PFSK-1 (cell line): ENCODE measurements around the gene ELK3.

Experiments used
- FOXP2 ChIP-seq: optimal IDR thresholded peaks from 2 replicates; pipeline ENCODE3; 2011; ENCODE audit warnings: borderline replicate concordance, control low read depth, inconsistent platforms; ENCODE audit not compliant: insufficient read depth; ENCODE audit errors: extremely low read length, extremely low read depth
- POLR2AphosphoS5 ChIP-seq: IDR thresholded peaks from 2 replicates; pipeline ENCODE4 v1.6.1; 2012; ENCODE audit warnings: low read depth, mild to moderate bottlenecking, control low read depth, low read length, moderate library complexity
- SIN3A ChIP-seq: IDR thresholded peaks from 2 replicates; pipeline ENCODE4 v1.6.1; 2012; ENCODE audit warnings: mild to moderate bottlenecking, low read length, moderate library complexity, borderline replicate concordance; ENCODE audit not compliant: insufficient read depth
- TAF1 ChIP-seq: IDR thresholded peaks from 2 replicates; pipeline ENCODE4 v1.6.1; 2012; ENCODE audit warnings: low read length, control low read depth, borderline replicate concordance; ENCODE audit not compliant: insufficient read depth
- TF ChIP-seq, protein P1 (sequence below), 2 experiments: IDR thresholded peaks; 2 replicates each; pipeline versions ENCODE4 v1.6.1 to v1.8.0; 2011 to 2012; ENCODE audit warnings: low read depth in 2 of 2, low read length in 2 of 2, control low read depth in 1 of 2, inconsistent platforms in 1 of 2, mild to moderate bottlenecking in 1 of 2, moderate library complexity in 1 of 2; ENCODE audit not compliant: insufficient read depth in 1 of 2

DNA sequence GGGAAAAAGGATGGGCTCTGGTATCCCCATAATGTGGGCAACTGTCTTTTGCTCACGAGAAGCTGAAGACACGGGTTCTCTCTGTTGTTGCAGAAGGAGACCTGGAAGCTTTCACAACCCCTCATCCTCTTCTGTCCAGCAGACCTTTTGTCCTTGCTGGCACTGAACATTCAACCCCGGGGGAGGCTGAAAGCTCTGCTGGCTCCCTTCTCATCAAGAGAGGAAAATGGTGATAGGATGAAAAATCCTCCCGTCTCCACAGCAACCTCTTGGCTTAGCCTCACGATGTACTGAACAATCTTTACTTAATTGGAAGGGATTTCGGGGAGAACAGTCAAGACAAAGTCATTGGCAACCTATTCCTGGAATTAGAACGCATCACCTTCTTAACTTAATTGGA lies 39.0 kb downstream of the ELK3 start:
- TF ChIP-seq, protein P1, sequence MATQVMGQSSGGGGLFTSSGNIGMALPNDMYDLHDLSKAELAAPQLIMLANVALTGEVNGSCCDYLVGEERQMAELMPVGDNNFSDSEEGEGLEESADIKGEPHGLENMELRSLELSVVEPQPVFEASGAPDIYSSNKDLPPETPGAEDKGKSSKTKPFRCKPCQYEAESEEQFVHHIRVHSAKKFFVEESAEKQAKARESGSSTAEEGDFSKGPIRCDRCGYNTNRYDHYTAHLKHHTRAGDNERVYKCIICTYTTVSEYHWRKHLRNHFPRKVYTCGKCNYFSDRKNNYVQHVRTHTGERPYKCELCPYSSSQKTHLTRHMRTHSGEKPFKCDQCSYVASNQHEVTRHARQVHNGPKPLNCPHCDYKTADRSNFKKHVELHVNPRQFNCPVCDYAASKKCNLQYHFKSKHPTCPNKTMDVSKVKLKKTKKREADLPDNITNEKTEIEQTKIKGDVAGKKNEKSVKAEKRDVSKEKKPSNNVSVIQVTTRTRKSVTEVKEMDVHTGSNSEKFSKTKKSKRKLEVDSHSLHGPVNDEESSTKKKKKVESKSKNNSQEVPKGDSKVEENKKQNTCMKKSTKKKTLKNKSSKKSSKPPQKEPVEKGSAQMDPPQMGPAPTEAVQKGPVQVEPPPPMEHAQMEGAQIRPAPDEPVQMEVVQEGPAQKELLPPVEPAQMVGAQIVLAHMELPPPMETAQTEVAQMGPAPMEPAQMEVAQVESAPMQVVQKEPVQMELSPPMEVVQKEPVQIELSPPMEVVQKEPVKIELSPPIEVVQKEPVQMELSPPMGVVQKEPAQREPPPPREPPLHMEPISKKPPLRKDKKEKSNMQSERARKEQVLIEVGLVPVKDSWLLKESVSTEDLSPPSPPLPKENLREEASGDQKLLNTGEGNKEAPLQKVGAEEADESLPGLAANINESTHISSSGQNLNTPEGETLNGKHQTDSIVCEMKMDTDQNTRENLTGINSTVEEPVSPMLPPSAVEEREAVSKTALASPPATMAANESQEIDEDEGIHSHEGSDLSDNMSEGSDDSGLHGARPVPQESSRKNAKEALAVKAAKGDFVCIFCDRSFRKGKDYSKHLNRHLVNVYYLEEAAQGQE (IDR thresholded peaks at IDR 0.05; ENCODE audit: insufficient read depth in 1 of 2, low read depth in 2 of 2, low read length in 2 of 2) = no peak
- no peak for TF ChIP-seq POLR2AphosphoS5
- no peak for TF ChIP-seq TAF1
- no peak for TF ChIP-seq SIN3A
- TF ChIP-seq FOXP2 = no peak
